GM12875 (cell line): ENCODE results near the gene ZMAT3.

Experiments
- H3K4me3 ChIP-seq: one replicate; pipeline ENCODE4 v1.5.1; 2011; ENCODE audit warnings: low read depth, low read length, control low read depth
- TF ChIP-seq, protein P1 (sequence below): IDR thresholded peaks from 2 replicates; pipeline ENCODE4 v1.5.1; 2011; ENCODE audit warnings: low read depth, mild to moderate bottlenecking, control low read depth, inconsistent platforms, low read length, moderate library complexity, borderline replicate concordance; ENCODE audit not compliant: insufficient read depth

Gene ZMAT3

DNA sequence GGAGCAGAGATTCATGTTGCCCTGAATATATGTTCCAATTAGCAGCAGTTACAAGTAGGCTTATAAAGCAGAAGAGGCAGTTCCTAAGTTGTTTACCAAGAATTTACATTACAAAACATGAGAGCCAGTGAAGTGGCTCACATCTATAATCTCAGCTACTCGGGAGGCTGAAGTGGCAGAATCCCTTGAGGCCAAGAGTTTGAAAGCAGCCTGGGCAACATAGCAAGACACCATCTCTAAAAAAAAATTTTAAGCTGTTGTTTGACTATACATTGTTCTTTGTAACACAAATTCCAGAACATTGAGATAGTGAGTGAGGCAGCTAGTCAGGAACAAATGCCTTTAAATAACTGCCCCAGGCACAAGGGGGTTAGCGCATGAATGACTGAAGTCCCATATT is 10.3 kb upstream of the ZMAT3 start:
- TF ChIP-seq, protein P1, sequence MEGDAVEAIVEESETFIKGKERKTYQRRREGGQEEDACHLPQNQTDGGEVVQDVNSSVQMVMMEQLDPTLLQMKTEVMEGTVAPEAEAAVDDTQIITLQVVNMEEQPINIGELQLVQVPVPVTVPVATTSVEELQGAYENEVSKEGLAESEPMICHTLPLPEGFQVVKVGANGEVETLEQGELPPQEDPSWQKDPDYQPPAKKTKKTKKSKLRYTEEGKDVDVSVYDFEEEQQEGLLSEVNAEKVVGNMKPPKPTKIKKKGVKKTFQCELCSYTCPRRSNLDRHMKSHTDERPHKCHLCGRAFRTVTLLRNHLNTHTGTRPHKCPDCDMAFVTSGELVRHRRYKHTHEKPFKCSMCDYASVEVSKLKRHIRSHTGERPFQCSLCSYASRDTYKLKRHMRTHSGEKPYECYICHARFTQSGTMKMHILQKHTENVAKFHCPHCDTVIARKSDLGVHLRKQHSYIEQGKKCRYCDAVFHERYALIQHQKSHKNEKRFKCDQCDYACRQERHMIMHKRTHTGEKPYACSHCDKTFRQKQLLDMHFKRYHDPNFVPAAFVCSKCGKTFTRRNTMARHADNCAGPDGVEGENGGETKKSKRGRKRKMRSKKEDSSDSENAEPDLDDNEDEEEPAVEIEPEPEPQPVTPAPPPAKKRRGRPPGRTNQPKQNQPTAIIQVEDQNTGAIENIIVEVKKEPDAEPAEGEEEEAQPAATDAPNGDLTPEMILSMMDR: no peak

DNA sequence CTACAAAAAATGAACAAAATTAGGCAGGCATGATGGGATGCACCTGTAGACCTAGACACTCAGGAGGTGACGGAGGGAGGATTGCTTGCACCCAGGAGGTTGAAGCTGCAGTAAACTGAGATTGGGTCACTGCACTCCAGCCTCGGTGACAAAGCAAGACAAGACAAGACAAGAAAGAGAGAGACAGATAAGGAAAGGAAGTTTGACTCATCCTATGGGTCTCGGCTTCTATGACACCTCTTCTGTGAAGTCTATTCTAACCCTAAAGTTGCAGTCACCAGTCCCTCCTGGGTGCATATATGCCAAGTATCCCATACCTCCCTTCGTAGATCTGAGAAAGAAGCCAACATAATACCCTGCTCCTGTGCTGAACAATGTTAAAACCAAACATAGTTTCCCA is 7.9 kb upstream of the ZMAT3 start:
- TF ChIP-seq, protein P1: no peak
- no peak overlapping the region for H3K4me3 ChIP-seq

More for the DNA sequence above, 10.3 kb upstream of the ZMAT3 start:
- H3K4me3 ChIP-seq: no peak overlapping the region

DNA sequence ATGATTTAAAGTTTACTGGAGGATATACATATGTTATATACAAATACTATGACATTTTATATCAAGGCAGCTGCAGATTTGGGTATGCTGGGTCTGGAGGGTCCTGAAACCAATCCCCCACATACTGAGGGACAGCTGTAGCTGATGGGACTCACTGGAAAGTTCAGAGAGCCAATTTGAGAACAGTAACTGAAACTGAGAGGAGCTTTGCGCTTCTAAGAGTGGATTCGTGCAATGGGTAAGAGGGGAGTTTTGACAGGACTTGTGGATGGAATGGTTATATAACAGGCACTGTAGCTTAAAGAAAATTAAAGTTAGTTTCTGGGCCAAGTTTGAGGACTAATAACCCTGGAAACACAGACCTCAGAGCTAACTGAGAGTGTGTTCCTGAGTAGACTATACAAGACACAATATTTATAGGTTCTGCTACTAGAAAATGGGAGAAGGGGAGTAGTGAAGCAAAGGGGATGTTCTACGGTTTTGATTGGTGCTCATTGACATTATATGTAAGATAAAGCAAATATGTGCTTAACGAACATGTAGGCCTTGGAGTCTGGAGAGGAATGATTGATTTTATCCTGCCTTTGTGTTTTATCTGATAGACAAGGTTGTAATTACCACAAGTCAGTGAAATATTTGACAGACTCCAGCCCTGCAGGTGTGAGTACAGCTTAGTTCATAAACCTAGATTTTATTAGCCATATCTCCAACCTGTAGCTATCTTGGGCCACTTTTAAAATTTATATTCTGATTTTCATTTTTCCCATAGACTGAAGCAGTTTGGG is 4.8 kb upstream of the ZMAT3 start:
- H3K4me3 ChIP-seq: no peak overlapping the region
- TF ChIP-seq, protein P1: no peak

DNA sequence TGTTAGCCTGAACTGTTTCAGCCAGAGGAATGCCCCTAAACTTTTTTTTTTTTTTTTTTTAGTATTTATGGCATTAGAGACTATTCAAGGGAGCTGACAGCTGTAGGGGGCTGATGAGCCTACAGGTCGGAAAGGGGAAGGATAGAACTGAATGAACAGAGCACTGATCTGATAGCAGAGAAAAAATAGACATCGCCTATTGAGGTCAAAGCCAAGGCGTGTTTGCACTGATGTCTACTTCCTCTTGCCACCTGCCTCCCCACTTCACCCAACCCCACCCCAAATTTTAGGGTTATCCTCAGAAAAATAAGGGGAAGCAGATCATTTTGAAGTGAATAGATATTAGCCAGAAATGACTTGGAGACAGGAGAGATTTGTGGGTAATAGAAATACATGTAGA is 3.0 kb upstream of the ZMAT3 start:
- no peak overlapping the region for H3K4me3 ChIP-seq
- TF ChIP-seq, protein P1: no peak

DNA sequence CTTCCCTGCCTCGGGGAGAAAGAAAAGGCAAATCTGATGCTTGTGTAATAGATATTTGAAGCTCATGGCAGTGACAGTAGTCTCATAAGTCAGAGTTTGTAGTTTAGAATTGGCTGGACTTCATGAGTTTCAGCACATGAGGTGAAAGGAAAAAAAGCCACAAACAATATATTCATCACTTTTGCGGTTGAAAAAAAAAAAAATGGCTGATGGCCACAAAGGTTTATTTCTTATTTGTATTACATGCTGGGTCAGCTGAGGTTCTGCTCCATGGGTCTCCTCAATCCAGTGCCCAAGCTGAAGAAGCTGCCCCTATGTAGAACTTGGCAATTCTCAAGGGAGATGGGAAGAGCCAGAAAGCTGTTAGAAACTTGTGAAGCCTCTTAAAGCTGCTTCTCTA is 2.2 kb upstream of the ZMAT3 start:
- no peak overlapping the region for H3K4me3 ChIP-seq
- TF ChIP-seq, protein P1: no peak

DNA sequence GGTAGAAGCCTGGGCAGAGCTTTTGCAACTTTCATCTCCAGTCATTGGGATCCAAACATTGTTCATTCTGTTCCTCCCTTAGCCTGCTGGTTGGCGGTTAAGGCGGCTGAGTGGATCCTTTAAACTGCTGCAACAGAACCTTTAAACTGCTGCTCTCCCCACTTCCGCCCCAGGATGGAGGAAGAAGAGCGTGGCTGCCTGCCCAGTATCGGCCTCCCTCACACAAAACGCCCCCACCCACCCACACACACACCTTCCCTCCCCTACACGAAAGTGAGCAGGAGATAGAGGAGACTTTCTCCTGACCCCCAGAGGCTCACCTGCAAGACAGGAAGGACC is 460 bp upstream of the ZMAT3 start:
- H3K4me3 ChIP-seq: peak overlapping the region; percentile 96
- TF ChIP-seq, protein P1: no peak

DNA sequence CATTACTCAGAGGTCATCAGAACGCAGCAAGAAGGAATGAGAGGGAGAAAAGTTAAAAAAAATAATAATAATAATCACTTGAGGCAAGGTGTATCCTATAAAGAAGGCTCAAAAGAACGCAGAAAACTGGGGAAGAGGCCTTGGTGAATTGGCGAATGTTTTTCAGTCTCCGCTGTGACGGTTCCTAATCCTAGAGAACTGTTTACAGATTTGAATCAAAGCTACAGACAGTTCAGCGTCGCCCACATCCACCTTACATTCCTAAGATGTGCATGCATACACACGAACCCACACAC is 634 bp downstream of the ZMAT3 start:
- peak overlapping the region; percentile 96 for H3K4me3 ChIP-seq
- TF ChIP-seq, protein P1: no peak
